Dendritic cell treated with granulocyte-macrophage colony-stimulating factor and Interleukin-4, amounts not matched to agents 40 ng/mL and 50 ng/mL, for 4 days (primary cell): Measurements from ENCODE around the gene ASCC2.

Source experiments
- H3K27ac Mint-ChIP-seq: one replicate; pipeline ENCODE4 v1.8.0; 2022; ENCODE audit warnings: mild to moderate bottlenecking, mixed read lengths
- H3K27me3 Mint-ChIP-seq: one replicate; pipeline ENCODE4 v1.8.0; 2022; ENCODE audit warnings: mild to moderate bottlenecking, mixed read lengths
- H3K36me3 Mint-ChIP-seq: one replicate; pipeline ENCODE4 v1.8.0; 2022; ENCODE audit warnings: low read depth, mixed read lengths
- H3K4me1 Mint-ChIP-seq: one replicate; pipeline ENCODE4 v1.8.0; 2022; ENCODE audit warnings: low read depth, mixed read lengths
- H3K4me3 Mint-ChIP-seq: one replicate; pipeline ENCODE4 v1.8.0; 2022; ENCODE audit warnings: mild to moderate bottlenecking, moderate library complexity, mixed read lengths
- H3K9me3 Mint-ChIP-seq: one replicate; pipeline ENCODE4 v1.8.0; 2022; ENCODE audit warnings: mixed read lengths
- intact Hi-C: fragments of 100-400 bp; cut with micrococcal nuclease; formaldehyde crosslinking; loops from one replicate; pipeline ENCODE4 v1.15.0; 2022

Gene ASCC2

GRCh38 chr22:29740216-29740615, 97.9 kb downstream of the ASCC2 start:
- H3K27ac Mint-ChIP-seq = no peak overlapping the region
- no peaks in the 10 kb centered on the region for H3K27me3 Mint-ChIP-seq
- peaks cover 100% of the 10 kb centered on the region for H3K36me3 Mint-ChIP-seq

GRCh38 chr22:29739346-29739875, 98.7 kb downstream of the ASCC2 start:
- Mint-ChIP-seq H3K27me3 (peaks cover 3% of the 10 kb centered on the region), H3K9me3 (no peaks in the 10 kb centered on the region), H3K27ac (no peak overlapping the region), H3K36me3 (peaks cover 100% of the 10 kb centered on the region), H3K4me1 (no peaks in the 10 kb centered on the region), H3K4me3 (no peak overlapping the region)
- intact Hi-C loops = no loop called here

More at GRCh38 chr22:29740216-29740615, 97.9 kb downstream of the ASCC2 start:
- Mint-ChIP-seq H3K4me1 (no peaks in the 10 kb centered on the region), H3K4me3 (no peak overlapping the region), H3K9me3 (no peaks in the 10 kb centered on the region)
- intact Hi-C loops = no loop called here
